CD4-positive, alpha-beta T cell (primary cell): ENCODE results near the gene TMPRSS9. TPM values are rescaled to one million over a fixed set of nuclear protein-coding genes. Genes with fewer than 3 reads are reported as not detected.

Experiments used
- ATAC-seq: fragments of 200-7000 bp; cut with Tn5 transposase; one replicate; pipeline ENCODE4 v1.10.0; 2022; ENCODE audit warnings: mild to moderate bottlenecking; ENCODE audit not compliant: poor library complexity
- CTCF ChIA-PET: fragments of 350-600 bp; sonication (Branson Sonifier 250); formaldehyde crosslinking; loops from one replicate; lab custom pipeline; 2021; ENCODE audit warnings: antibody characterized with exemption, inconsistent platforms; lab: Charles Lee
- POLR2A ChIA-PET: fragments of 350-600 bp; sonication (Branson Sonifier 250); formaldehyde crosslinking; loops from one replicate; lab custom pipeline; 2021; ENCODE audit warnings: antibody characterized with exemption, inconsistent platforms; lab: Charles Lee
- DNase-seq, 14 experiments: peaks; one replicate each; pipeline ENCODE4 v3.0.0-alpha.2; 2013 to 2020; ENCODE audit warnings: mixed read lengths in 2 of 14
- H3K27ac ChIP-seq, 2 donors: one replicate each; pipeline versions ENCODE4 v1.5.1 to v1.7.0; 2013; ENCODE audit warnings: low read length in 2 of 2, low read depth in 1 of 2, mild to moderate bottlenecking in 1 of 2
- H3K27me3 ChIP-seq, 2 experiments: 1 replicate in 1 of 2; 2 replicates in 1 of 2; pipeline versions ENCODE4 v1.6.1 to v1.7.0; 2013; ENCODE audit warnings: low read length in 2 of 2, control low read depth in 1 of 2, mild to moderate bottlenecking in 1 of 2, moderate library complexity in 1 of 2; ENCODE audit not compliant: insufficient read depth in 2 of 2, control insufficient read depth in 1 of 2
- H3K36me3 ChIP-seq: one replicate; pipeline ENCODE4 v1.6.1; 2013; ENCODE audit warnings: low read length, control low read depth; ENCODE audit not compliant: insufficient read depth
- H3K4me1 ChIP-seq: one replicate; pipeline ENCODE4 v1.6.1; 2013; ENCODE audit warnings: low read length, control low read depth; ENCODE audit not compliant: insufficient read depth
- H3K4me3 ChIP-seq: one replicate; pipeline ENCODE4 v1.5.1; 2013; ENCODE audit warnings: mild to moderate bottlenecking, low read length, moderate library complexity
- H3K9me3 ChIP-seq, 2 experiments: 1 replicate in 1 of 2; 2 replicates in 1 of 2; pipeline versions ENCODE4 v1.6.1 to v1.7.0; 2013; ENCODE audit warnings: low read length in 2 of 2, mild to moderate bottlenecking in 2 of 2, control low read depth in 1 of 2, moderate library complexity in 1 of 2; ENCODE audit not compliant: control insufficient read depth in 1 of 2, insufficient read depth in 1 of 2
- H3K27ac Mint-ChIP-seq: one replicate; pipeline ENCODE4 v1.8.0; 2020; ENCODE audit warnings: mixed read lengths
- H3K27me3 Mint-ChIP-seq: one replicate; pipeline ENCODE4 v1.8.0; 2021; ENCODE audit warnings: mixed read lengths
- H3K36me3 Mint-ChIP-seq: one replicate; pipeline ENCODE4 v1.8.0; 2021; ENCODE audit warnings: low read depth, mixed read lengths
- H3K4me1 Mint-ChIP-seq: one replicate; pipeline ENCODE4 v1.8.0; 2021; ENCODE audit warnings: low read depth, mixed read lengths
- H3K4me3 Mint-ChIP-seq: one replicate; pipeline ENCODE4 v1.8.0; 2020; ENCODE audit warnings: mild to moderate bottlenecking, mixed read lengths
- H3K9me3 Mint-ChIP-seq: one replicate; pipeline ENCODE4 v1.8.0; 2020; ENCODE audit warnings: mixed read lengths
- CTCF ChIP-seq: fragments of 200-600 bp; IDR thresholded peaks from one replicate; pipeline ENCODE4 v1.8.0; 2022; ENCODE audit warnings: antibody characterized with exemption, mild to moderate bottlenecking
- intact Hi-C, 2 experiments: fragments of 100-400 bp; cut with DNase I in 1 of 2; cut with micrococcal nuclease in 1 of 2; formaldehyde crosslinking; loops; one replicate each; pipeline versions ENCODE4 v1.15.1 to v1.9.0; 2023 to 2025; cut with DNase I, micrococcal nuclease
- total RNA-seq, 174 experiments: library from RNA in 2 of 174; stranded (reverse) in 2 of 174; gene quantifications; one replicate each; pipeline ENCODE4 v1.2.3 and lab custom pipeline; 2021 to 2026

TMPRSS9 gene
- total RNA-seq, 2 experiments from 2014 or later = not detected

DNA sequence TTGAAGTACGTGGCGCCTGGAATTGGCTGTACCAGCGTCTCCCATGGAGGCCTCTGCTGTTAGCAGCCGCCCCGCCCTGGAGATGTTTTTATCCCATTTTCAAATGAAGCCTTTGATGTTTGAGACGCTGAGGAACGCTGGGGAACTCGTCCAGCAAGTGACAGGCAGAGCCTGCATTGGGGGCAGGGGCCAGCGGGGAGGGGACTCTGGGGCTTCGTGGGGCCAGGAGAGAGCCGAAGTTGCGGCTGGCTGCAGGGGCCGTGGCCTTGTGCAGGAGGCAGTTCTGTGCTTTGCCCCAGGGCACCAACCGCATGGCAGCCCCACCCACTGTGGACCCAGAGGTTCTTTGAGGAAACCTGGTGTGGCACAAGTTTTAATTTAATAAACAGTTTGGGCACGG lies 18.1 kb upstream of the TMPRSS9 start:
- Mint-ChIP-seq H3K27ac (no peak overlapping the region), H3K9me3 (no peaks in the 10 kb centered on the region), H3K4me3 (no peak overlapping the region), H3K4me1 (no peaks in the 10 kb centered on the region), H3K36me3 (peaks cover 11% of the 10 kb centered on the region), H3K27me3 (no peaks in the 10 kb centered on the region)
- ChIA-PET POLR2A (no interaction called here), CTCF (no interaction called here)
- DNase-seq (no peak), ATAC-seq (no peak)
- Histone ChIP-seq H3K4me3 (no peak overlapping the region), H3K36me3 (peaks cover 18% of the 10 kb centered on the region), H3K9me3 (no peaks in the 10 kb centered on the region), H3K27ac (no peak overlapping the region), H3K4me1 (no peaks in the 10 kb centered on the region), H3K27me3 (no peaks in the 10 kb centered on the region)
- no peak for TF ChIP-seq CTCF
- intact Hi-C loops = no loop called here

- Mint-ChIP-seq H3K9me3 (no peaks in the 10 kb centered on the region), H3K4me3 (no peak overlapping the region), H3K27ac (no peak overlapping the region), H3K27me3 (no peaks in the 10 kb centered on the region), H3K4me1 (no peaks in the 10 kb centered on the region), H3K36me3 (peaks cover 11% of the 10 kb centered on the region)
- intact Hi-C loops = no loop called here
- Histone ChIP-seq H3K36me3 (peaks cover 18% of the 10 kb centered on the region), H3K4me1 (no peaks in the 10 kb centered on the region), H3K9me3 (no peaks in the 10 kb centered on the region), H3K27ac (no peak overlapping the region), H3K27me3 (no peaks in the 10 kb centered on the region), H3K4me3 (no peak overlapping the region)
- DNase-seq (no peak), ATAC-seq (no peak)
- CTCF ChIA-PET = no interaction called here
- POLR2A ChIA-PET = no interaction called here
- TF ChIP-seq CTCF = no peak
These were observed 17.3 kb upstream of the TMPRSS9 start for GRCh38 chr19:2342656-2343288.

GRCh38 chr19:2343289-2343982 lies 16.6 kb upstream of the TMPRSS9 start:
- no peak overlapping the region for H3K27ac Mint-ChIP-seq
- H3K27me3 Mint-ChIP-seq = no peaks in the 10 kb centered on the region
- no peaks in the 10 kb centered on the region for H3K9me3 Mint-ChIP-seq
- no peaks in the 10 kb centered on the region for H3K4me1 ChIP-seq
- no peaks in the 10 kb centered on the region for H3K27me3 ChIP-seq
- TF ChIP-seq CTCF = no peak
- H3K9me3 ChIP-seq = no peaks in the 10 kb centered on the region
- H3K4me3 Mint-ChIP-seq = no peak overlapping the region
- ATAC-seq = no peak
- intact Hi-C loops = no loop called here
- no peaks in the 10 kb centered on the region for H3K4me1 Mint-ChIP-seq
- H3K36me3 Mint-ChIP-seq = peaks cover 11% of the 10 kb centered on the region
- no peak overlapping the region for H3K4me3 ChIP-seq
- H3K36me3 ChIP-seq = peaks cover 18% of the 10 kb centered on the region
- no peak overlapping the region for H3K27ac ChIP-seq
- no peak for DNase-seq
- CTCF ChIA-PET = no interaction called here
- POLR2A ChIA-PET = no interaction called here
